Keratinocyte (primary cell): Measurements from ENCODE around the gene KMT5B. TPM values are rescaled to one million over a fixed set of nuclear protein-coding genes. Genes with fewer than 3 reads are reported as not detected.

Experiments used
- DNase-seq: peaks from one replicate; pipeline ENCODE4 v3.0.0-alpha.2; 2011; ENCODE audit warnings: low read depth, missing footprints, low spot score
- FAIRE-seq: peaks from 2 replicates; lab custom pipeline; 2011; peaks lifted over from hg19 to GRCh38; lab: Jason Lieb, UNC
- H2AFZ ChIP-seq: 2 replicates; pipeline ENCODE4 v1.6.0; 2012; ENCODE audit warnings: low read length, control low read depth, inconsistent platforms; ENCODE audit not compliant: control insufficient read depth
- H3K27ac ChIP-seq: 2 replicates; pipeline ENCODE4 v1.5.1; 2011; ENCODE audit warnings: low read length; ENCODE audit not compliant: control insufficient read depth, insufficient read depth
- H3K27me3 ChIP-seq: 3 replicates; pipeline ENCODE4 v1.6.0; 2011; ENCODE audit warnings: low read length; ENCODE audit not compliant: control insufficient read depth, insufficient read depth; ENCODE audit errors: extremely low read depth
- H3K36me3 ChIP-seq, 2 experiments: 2 replicates in 1 of 2; 3 replicates in 1 of 2; pipeline ENCODE4 v1.5.1; 2011; ENCODE audit warnings: low read length in 2 of 2, mild to moderate bottlenecking in 1 of 2; ENCODE audit not compliant: control insufficient read depth in 2 of 2, insufficient read depth in 2 of 2; ENCODE audit errors: extremely low read depth in 1 of 2
- H3K4me1 ChIP-seq: 3 replicates; pipeline ENCODE4 v1.5.1; 2011; ENCODE audit warnings: low read length; ENCODE audit not compliant: control insufficient read depth, insufficient read depth; ENCODE audit errors: extremely low read depth
- H3K4me2 ChIP-seq: 3 replicates; pipeline ENCODE4 v1.6.0; 2011; ENCODE audit warnings: low read depth, low read length; ENCODE audit not compliant: control insufficient read depth, insufficient read depth; ENCODE audit errors: extremely low read depth
- H3K4me3 ChIP-seq, 3 experiments: fragments of 200-600 bp in 1 of 3; sonication (generic) in 1 of 3; 2 replicates in 2 of 3; 3 replicates in 1 of 3; pipeline ENCODE4 v1.5.1; 2011 to 2016; ENCODE audit warnings: low read length in 3 of 3, mild to moderate bottlenecking in 3 of 3, control low read depth in 2 of 3, inconsistent platforms in 1 of 3, low read depth in 1 of 3, mixed read lengths in 1 of 3, mixed run types in 1 of 3, moderate library complexity in 1 of 3; ENCODE audit not compliant: control insufficient read depth in 2 of 3, insufficient read depth in 2 of 3; ENCODE audit errors: extremely low read depth in 1 of 3
- H3K79me2 ChIP-seq: 2 replicates; pipeline ENCODE4 v1.6.0; 2012; ENCODE audit warnings: low read length; ENCODE audit not compliant: control insufficient read depth, insufficient read depth
- H3K9ac ChIP-seq: 3 replicates; pipeline ENCODE4 v1.6.0; 2011; ENCODE audit warnings: low read length; ENCODE audit not compliant: control insufficient read depth, insufficient read depth; ENCODE audit errors: extremely low read depth
- H3K9me1 ChIP-seq: 3 replicates; pipeline ENCODE4 v1.6.0; 2011; ENCODE audit warnings: low read length; ENCODE audit not compliant: control insufficient read depth, insufficient read depth; ENCODE audit errors: extremely low read depth
- H3K9me3 ChIP-seq: 2 replicates; pipeline ENCODE4 v1.5.1; 2012; ENCODE audit warnings: low read depth, low read length; ENCODE audit not compliant: control insufficient read depth
- H4K20me1 ChIP-seq: 3 replicates; pipeline ENCODE4 v1.6.0; 2011; ENCODE audit warnings: low read length; ENCODE audit not compliant: control insufficient read depth, insufficient read depth; ENCODE audit errors: extremely low read depth
- CTCF ChIP-seq, 3 experiments: IDR thresholded peaks in 1 of 3; conservative IDR thresholded peaks in 1 of 3; optimal IDR thresholded peaks in 1 of 3; 2 replicates in 2 of 3; 3 replicates in 1 of 3; pipeline versions ENCODE3 to v1.5.1; 2011; ENCODE audit warnings: low read length in 3 of 3, mild to moderate bottlenecking in 3 of 3, moderate library complexity in 2 of 3, control low read depth in 1 of 3, inconsistent platforms in 1 of 3; ENCODE audit not compliant: insufficient read depth in 2 of 3; ENCODE audit errors: extremely low read depth in 1 of 3
- EZH2 ChIP-seq: IDR thresholded peaks from one replicate; pipeline ENCODE4 v1.6.1; 2012; ENCODE audit warnings: inconsistent platforms, mild to moderate bottlenecking, low read length, moderate library complexity
- dilution Hi-C: fragments of 300-500 bp; cut with MboI; formaldehyde crosslinking; loops from one replicate; pipeline ENCODE4 v1.7.0; 2020; ENCODE audit warnings: low sequenced_read_pairs; ENCODE audit not compliant: extremely low pct_ligation_motif_present
- polyA plus RNA-seq, 5 experiments: library from polyadenylated mRNA; depleted of rRNA in 3 of 5; stranded (reverse) in 3 of 5; stranded (forward) in 1 of 5; unstranded in 1 of 5; fragments of >200 nt; gene quantifications; 1 replicate in 1 of 5; 2 replicates in 3 of 5; 3 replicates in 1 of 5; pipeline versions ENCODE4 v1.2.1 to v1.2.3, GENCODE V29; 2011 to 2012; ENCODE audit warnings: missing spikeins in 2 of 5, low read depth in 1 of 5, low replicate concordance in 1 of 5

Gene KMT5B
- polyA plus RNA-seq, 1 donor (not counting 4 experiments of a cell fraction or from before 2014, with no cell fraction given), result 17.2 TPM

- FAIRE-seq, result no peak
- Histone ChIP-seq H3K27ac (no peak overlapping the region), H3K9ac (no peak overlapping the region), H4K20me1 (no peaks in the 10 kb centered on the region), H3K4me2 (no peak overlapping the region), H3K27me3 (no peaks in the 10 kb centered on the region), H3K4me3 (no peak overlapping the region), H3K36me3 (peaks cover 30 to 34% of the 10 kb centered on the region in 2 experiments), H3K9me3 (no peaks in the 10 kb centered on the region), H3K9me1 (no peaks in the 10 kb centered on the region), H2AFZ (no peak overlapping the region), H3K4me1 (peaks cover 3% of the 10 kb centered on the region), H3K79me2 (peaks cover 2% of the 10 kb centered on the region)
- dilution Hi-C loops, result no loop called here
- no peak for DNase-seq
- TF ChIP-seq CTCF (optimal IDR thresholded peaks at IDR 0.05 in 1 of 3, IDR thresholded peaks at IDR 0.05 in 1 of 3, conservative IDR thresholded peaks at IDR 0.05 in 1 of 3; ENCODE audit: extremely low read depth in 1 of 3, insufficient read depth in 2 of 3, low read length in 3 of 3) (no peak), EZH2 (no peak)
Observed at GRCh38 chr11:68261749-68262543, 48.9 kb upstream of the KMT5B start.

GRCh38 chr11:68261006-68261405, 47.9 kb upstream of the KMT5B start:
- DNase-seq, result no peak
- TF ChIP-seq EZH2 (no peak), CTCF (optimal IDR thresholded peaks at IDR 0.05 in 1 of 3, IDR thresholded peaks at IDR 0.05 in 1 of 3, conservative IDR thresholded peaks at IDR 0.05 in 1 of 3; ENCODE audit: extremely low read depth in 1 of 3, insufficient read depth in 2 of 3, low read length in 3 of 3) (no peak)
- Histone ChIP-seq H3K79me2 (peaks cover under 1% of the 10 kb centered on the region), H3K4me1 (peaks cover 3% of the 10 kb centered on the region), H3K4me2 (no peak overlapping the region), H2AFZ (no peak overlapping the region), H3K4me3 (no peak overlapping the region), H3K36me3 (peaks cover 21 to 29% of the 10 kb centered on the region in 2 experiments), H4K20me1 (no peaks in the 10 kb centered on the region), H3K27me3 (no peaks in the 10 kb centered on the region), H3K9me1 (no peaks in the 10 kb centered on the region), H3K27ac (no peak overlapping the region), H3K9ac (no peak overlapping the region), H3K9me3 (no peaks in the 10 kb centered on the region)
- no peak for FAIRE-seq
- dilution Hi-C loops, result no loop called here
